ENCODE results near the gene GTF2F2.
"Not testable (repeated sequence)": the region's sequence is repeated elsewhere in the genome, so short reads cannot be mapped to it uniquely, and the experiment has no call there.

The GTF2F2 gene

DNA sequence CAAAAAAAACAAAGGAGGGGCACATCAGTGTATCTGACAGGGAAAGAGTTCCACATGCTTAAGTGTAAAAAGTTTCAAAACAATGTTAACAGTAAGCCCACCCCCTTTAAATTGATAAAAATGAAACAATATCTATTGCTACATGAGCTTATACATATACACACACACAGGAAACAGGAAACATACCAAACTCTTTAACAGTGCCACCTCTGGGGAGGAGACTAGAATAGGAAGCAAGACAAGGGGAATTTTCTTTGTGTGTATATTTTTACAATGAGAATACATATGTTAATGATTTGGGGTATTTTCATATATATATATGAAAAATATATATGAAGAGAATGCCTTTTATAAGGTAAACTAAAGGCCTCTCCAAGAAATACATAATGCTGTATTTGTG lies 175.9 kb downstream of the GTF2F2 start:
- FAIRE-seq = no peak
- DNase-seq (ENCODE audit: extremely low spot score, insufficient read length, low read depth) = no peak

DNA sequence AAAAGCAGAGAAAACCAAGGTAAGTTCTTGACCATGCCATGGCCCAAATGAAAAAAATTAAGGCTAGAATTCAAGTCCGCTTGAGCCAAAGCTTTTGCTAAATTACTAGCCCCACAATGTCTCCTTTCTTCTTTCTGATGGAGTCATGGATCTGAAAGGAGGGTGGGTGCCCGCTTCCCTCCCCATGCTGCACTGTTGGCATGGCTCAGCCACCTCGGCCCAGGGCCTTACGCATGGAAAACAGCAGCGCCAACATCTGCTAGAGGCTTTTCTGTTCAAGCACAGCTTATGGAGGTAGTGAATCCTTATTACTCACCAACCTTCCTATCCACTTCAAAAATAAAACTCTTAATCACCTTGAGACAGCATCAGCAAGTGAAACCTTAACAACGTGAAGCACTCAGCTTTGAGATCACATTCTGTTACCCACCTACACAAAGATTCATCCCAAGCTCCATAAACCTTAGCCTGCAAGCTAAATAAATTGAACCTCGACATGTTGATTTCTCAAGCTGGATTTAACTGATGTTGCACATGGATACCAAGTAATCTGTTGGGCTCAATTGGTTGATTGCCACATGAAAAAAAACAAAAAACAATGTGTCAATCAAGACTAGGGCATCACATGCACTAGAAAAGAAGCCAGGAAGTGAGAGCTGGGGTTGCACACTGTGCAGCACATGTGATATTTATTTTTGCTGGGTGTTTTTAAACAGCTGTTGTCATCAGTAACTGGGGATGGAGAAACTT lies 177.3 kb downstream of the GTF2F2 start:
- DNase-seq (ENCODE audit: extremely low spot score, insufficient read length, low read depth) = no peak
- no peak for FAIRE-seq

DNA sequence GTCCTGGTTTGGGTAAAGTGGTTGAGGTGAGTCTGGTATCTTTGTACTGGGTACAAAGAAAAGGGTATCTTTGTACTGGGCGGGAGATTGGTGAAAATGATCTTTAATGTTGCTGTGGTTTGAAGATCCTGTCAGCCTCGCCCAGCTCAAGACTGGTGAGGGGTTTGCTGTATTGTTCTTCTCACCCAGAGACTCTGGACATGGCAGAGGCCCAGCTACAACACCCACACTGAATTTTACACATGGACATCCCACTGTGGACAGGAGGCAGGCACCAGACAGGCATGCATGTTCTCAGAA lies 177.8 kb downstream of the GTF2F2 start:
- no peak for DNase-seq (ENCODE audit: extremely low spot score, insufficient read length, low read depth)
- FAIRE-seq = no peak

DNA sequence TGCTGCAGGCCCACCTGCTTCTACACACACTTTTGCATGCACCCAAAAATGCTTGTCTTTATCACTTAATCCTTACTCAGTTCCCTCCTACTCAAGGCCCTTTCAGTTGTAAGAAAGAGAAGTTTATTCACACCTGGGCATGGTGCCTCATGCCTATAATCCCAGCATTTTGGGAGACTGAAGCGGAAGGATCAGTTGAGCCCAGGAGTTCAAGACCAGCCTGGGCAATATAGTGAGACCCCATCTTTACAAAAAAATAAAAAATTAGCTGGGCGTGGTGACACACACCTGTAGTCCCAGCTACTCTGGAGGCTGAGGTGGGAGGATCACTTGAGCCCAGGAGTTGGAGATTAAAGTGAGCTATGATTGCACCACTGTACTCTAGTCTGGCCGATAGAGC lies 178.2 kb downstream of the GTF2F2 start:
- FAIRE-seq; DNase-seq (ENCODE audit: extremely low spot score, insufficient read length, low read depth): not testable (repeated sequence)

DNA sequence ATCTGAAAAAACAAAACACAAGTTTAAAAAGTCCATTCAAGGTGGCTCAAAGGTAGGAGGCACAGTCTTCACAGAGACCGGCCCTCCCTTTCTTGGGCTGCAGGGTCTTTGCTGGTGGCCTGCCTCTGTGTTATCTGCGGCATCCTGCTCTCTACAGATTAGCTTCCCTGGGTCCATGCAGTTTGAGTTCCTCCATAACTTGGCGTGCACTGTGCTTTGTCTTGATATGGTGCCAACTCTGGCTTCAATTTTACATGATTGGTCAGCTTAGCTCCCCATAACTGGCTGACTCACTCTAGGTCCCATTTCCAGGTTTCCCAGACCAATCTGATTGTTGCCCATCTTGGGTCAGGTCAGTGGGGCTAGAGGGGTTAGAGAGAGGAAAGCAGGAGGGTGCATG lies 178.9 kb downstream of the GTF2F2 start:
- DNase-seq (ENCODE audit: extremely low spot score, insufficient read length, low read depth) = no peak
- FAIRE-seq = no peak

DNA sequence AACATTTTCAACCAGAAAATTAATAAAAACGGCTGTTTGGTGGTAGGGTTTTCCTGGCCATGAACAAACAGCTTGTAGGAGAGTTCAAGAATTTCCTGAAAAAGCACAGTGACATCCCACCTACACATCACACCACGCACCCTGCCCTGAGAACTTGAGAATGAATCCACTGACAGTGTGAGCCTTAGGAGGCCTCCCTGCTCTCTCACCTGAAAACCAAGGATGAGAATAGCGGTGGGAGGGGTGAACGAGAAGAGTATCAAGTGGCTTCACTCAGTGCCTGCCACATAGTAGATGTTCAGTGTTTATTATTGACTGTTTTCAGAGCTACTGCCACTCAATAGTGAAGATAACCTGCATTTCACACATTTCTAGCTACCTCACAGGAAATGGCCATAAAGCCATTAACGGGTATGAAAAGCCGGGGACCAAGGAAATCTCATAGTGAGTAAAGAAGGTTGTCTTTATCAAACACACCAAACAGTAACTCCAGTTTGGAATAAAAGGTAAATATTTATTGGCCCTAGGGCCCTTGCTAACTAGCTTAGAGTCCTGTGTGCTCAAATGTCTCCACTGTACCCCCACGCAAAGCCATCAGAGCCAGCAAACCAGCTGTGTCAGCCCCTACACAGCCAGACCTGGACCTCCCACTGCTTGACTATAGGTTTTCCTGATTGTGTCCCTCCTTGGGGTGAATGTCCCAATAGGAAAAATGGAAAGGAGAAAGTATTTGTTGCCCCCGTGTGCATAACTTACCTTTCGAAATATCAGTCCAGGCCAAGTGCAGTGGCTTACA lies 180.1 kb downstream of the GTF2F2 start:
- FAIRE-seq (no peak), DNase-seq (ENCODE audit: extremely low spot score, insufficient read length, low read depth) (no peak)

DNA sequence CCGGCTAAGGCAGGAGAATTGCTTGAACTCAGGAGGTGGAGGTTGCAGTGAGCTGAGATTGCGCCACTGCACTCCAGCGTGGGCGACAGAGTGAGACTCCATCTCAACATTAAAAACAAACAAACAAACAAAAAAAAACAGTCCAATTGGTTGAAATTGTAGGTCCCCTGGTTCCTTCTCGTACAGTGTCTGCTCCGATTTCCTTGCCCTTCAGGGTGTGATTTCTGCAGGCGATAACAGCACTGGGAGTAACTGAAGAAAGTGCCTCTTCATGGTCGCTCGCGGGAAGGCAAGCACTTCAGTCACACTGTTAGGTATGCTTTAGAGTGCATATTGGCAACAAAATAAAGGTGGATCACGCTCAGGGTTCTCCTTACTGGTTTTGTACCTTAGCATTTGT lies 181.0 kb downstream of the GTF2F2 start:
- FAIRE-seq (no peak), DNase-seq (ENCODE audit: extremely low spot score, insufficient read length, low read depth) (no peak)

DNA sequence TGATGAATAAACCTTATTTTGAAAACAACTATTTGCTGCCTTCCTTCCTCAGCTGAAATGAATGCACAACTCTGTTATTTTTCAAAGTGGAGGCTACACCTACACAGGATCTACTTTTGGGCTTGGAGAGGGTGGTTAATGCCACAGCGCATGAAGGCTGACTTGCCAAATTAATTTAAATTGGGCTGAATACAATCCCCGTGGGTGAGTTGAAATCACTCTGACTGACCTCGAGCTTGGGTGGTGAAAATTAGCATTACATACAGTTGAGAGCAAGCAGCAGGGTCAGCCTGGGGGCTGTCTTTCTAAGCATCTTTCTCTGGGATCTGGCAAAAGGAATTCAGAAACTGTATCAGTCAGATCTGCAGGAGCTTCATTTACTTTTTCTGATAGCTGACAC lies 182.2 kb downstream of the GTF2F2 start:
- DNase-seq (ENCODE audit: extremely low spot score, insufficient read length, low read depth) (no peak), FAIRE-seq (no peak)

DNA sequence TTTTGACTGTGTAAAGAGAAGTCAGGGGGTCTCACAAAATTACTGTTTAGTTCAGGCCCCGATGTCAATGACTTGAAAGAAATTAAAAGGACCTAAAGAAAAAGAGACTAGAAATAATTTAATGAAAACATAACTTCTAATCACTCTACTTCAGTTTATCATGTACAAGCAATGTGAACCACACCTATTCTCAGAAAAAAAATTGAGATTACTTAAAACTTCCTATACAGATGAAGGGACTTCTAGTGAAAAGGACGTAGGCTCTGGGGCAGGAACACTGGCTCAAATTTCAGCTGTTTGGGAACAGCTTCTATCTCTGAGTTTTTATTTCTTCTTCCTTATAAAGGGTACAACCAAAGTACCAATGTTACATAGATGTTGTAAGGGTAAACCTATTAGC lies 182.7 kb downstream of the GTF2F2 start:
- DNase-seq (ENCODE audit: extremely low spot score, insufficient read length, low read depth) = no peak
- FAIRE-seq = no peak

DNA sequence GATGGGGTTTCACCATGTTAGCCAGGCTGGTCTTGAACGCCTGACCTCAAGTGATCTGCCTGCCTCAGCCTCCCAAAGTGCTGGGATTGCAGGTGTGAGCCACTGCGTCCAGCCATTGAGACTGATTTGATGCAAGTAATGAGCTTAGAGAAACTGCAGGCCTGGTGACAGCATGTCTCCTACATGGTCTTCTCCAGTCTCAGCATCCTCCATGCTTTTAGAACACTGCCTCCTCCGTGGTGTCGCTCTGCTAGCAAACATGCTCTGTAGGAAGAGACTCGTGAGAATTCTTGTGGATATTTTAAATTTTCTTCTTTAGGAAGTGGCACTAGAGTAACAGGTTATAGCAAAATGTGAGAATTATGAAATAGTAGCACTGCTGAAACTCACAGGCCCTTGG lies 183.6 kb downstream of the GTF2F2 start:
- no peak for FAIRE-seq
- no peak for DNase-seq (ENCODE audit: extremely low spot score, insufficient read length, low read depth)

DNA sequence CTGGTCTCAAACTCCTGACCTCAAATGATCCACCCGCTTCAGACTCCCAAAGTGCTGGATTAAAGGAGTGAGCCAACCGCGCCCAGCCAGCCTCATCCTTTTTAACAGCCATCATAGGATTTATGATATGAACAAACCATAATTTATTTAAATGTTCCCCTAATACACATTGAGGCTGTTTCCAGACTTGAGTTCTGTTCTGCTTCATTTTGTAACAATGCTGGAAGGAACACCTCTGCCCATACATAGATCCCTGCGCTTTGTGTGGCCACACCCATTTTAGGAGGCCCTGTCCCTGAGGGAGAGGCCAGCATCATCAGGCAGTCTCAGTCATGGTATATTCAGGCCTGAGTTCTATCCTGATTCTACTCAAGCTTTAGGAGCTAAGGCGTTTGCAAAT lies 184.8 kb downstream of the GTF2F2 start:
- FAIRE-seq = no peak
- DNase-seq (ENCODE audit: extremely low spot score, insufficient read length, low read depth) = no peak

DNA sequence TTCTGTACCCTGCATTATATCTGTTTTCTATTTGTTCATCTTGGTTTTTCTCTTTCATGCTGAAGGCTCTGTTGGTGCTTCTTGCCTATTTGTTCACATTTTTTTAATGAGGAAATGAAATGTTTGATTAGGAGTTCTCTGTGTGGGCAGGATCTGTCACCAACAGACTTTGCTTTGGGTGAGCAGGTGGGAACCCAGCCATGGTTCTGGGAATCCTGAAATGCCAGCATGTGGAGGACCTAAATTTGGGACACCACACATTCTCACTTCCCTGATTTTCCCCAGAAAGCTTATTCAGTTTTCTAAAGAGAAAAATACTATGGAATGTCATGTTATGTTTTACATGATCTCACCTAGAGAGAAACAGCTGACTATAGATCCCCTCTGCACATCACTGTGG lies 186.7 kb downstream of the GTF2F2 start:
- DNase-seq (ENCODE audit: extremely low spot score, insufficient read length, low read depth) = no peak
- FAIRE-seq = no peak

DNA sequence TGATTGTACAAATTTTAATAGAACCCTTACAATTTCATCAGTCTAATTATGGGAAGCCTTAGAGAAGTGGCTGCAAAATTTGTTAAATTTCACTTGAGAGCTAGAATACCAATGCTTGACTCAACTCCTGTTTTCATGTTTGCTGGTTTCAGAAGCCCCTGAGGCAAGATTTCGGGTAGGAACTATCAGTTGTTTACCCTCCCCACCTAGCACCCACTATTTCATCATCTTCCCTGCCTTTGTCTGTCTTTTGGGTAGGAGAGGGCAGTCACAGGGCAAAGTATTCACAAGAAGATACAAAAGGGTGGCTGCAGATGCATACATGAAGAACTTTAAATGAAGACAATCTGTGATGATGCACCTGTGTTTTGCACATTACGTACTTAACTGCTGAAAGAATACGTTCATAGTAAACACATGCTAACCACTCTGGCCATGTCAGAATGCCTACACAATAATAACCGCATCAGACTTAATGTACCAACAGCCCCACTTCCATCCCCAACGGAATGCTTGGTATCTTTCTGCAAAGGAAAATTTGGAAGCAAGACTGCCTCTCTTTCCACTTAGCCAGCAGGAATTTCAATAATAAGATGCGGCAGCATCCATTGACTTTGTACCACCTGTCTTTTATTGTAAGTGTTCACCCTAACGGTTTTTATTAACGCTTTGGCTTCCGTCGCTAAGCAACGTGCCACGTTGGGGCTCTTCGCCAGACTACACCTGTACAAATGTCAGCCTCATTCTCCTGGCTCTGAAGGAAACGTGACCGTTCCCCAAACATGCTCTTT lies 190.2 kb downstream of the GTF2F2 start:
- peak; percentile 45 for FAIRE-seq
- DNase-seq (ENCODE audit: extremely low spot score, insufficient read length, low read depth) = no peak

DNA sequence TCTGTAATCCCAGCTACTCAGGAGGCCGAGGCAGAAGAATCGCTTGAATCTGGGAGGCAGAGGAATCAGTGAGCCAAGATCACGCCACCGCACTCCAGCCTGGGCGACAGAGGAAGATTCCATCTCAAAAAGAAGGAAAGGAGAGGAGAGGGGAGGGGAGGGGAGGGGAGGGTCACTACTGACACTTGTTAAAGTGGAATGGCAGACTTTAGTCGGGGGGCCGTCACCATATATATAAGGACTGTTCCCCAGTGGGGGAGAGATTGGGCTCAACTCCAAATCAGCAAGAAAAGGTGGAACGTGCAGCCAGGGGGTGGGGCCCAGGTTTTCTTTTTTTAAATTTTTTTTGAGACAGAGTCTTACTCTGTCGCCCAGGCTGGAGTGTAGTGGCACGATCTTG lies 194.5 kb downstream of the GTF2F2 start:
- DNase-seq (ENCODE audit: extremely low spot score, insufficient read length, low read depth) (no peak), FAIRE-seq (no peak)

DNA sequence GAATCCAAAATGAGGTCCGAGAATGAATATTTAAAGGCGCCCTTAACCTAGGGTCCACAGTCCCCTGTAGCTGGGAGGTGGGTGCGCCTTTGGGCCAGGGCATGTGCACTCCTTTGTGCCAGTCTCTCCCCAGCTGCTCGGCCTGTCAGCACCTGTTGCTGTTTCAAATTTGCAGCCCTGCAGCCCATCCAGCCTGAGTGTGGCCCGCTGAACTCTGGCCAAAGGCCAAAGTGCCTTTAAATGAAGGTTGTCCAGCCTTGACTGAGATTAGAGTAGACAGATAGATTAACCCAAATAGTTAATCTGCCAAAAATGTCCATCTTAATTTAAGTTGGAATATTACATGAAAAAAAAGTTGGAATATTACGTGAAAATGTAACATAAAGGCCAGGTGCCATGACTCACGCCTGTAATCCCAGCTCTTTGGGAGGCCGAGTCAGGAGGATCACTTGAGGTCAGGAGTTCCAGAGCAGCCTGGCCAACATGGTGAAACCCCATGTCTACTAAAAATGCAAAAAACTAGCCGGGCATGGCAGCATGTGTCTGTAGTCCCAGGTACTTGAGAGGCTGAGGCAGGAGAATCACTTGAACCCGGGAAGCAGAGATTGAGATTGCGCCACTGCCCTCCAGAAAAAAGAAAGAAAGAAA lies 195.3 kb downstream of the GTF2F2 start:
- no peak for DNase-seq (ENCODE audit: extremely low spot score, insufficient read length, low read depth)
- FAIRE-seq = no peak

DNA sequence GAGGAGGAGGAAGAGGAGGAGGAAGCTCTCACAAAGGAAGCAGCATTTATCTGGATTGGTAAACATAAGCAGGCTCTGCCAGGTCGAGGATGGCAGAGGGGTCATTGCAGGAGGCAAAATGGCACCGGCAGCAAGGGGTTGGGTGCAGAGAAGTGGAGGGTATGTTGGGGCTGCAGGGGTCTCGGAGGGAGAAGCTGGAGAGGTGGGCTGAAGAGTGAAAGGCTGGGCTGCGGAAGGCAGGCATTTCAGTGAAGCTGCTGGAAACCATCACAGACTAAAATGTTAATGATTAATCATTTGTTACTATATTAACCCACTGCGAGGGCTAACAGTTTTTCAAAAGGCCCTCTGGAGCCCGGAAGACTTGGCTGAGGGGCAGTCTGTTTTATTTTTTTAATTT lies 196.0 kb downstream of the GTF2F2 start:
- FAIRE-seq = peak; percentile 46

DNA sequence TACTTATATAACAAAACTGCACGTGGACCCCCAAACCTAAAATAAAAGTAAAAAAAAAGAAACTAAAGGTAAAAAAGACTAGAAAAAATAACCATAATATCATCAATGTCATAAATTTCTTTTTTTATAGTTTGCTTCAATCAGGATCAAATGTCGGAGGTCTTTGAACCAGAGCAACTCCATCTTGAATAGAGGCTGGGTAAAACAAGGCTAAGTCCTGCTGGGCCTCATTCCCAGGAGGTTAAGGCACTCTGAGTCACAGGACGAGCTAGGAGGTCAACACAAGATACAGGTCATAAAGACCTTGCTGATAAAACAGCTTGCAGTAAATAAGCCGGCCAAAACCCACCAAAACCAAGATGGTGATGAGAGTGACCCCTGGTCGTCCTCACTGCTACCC lies 196.7 kb downstream of the GTF2F2 start:
- DNase-seq (ENCODE audit: extremely low spot score, insufficient read length, low read depth) = no peak
- no peak for FAIRE-seq

More for the DNA sequence above, 196.0 kb downstream of the GTF2F2 start:
- no peak for DNase-seq (ENCODE audit: extremely low spot score, insufficient read length, low read depth)

DNA sequence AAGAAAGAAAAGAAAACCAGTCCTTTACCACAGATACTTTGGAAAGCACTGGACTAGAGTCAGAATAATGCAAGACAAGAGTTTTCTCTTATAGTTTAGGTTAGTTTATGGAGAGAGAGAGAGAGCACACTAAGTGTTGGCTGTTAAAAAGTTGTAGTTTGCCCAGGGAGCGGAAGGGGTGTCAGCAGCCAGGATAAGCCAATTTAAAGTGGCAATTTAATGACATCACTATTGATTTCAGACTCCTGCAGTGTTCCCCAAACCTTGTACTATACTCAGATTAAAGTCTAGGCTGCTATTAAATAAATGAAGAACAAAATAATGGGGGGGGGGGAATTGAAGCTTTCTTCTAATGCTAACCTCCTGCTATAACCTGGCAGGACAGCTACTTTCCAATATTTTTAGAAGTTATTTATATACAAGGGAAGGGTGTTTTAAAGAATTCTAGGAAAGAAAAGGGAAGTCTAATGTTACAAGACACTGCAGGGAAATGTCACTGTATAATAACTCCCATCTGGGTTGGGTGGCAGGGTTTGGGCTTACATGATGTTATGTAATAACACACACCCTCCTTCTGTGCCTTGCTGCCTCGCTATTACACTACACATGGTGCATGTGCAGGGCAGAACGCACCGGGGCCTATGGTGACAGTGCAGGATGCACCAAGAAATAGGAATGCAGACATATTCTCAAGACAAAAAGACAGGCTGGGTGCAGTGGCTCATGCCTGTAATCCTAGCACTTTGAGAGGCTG lies 200.7 kb downstream of the GTF2F2 start:
- FAIRE-seq = no peak
- no peak for DNase-seq (ENCODE audit: extremely low spot score, insufficient read length, low read depth)

DNA sequence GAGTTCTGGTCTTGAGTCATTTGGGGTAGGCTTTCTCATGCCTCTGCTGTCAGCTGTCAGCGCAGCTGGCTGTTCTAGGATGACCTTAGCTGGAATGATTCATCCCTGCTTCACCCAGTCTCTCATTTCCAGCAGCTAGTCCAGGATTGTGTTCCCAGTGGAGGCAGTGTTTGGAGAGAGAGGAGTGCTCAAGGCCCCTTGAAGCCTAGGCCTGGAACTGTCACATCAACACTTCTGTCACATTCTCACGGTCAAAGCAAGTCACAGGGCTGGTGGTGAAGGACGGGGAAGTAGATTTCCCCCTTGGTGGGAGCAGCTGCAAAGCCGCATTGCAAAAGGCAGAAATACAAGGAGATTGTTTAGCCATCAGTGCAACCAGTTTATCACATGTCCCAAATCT lies 205.5 kb downstream of the GTF2F2 start:
- DNase-seq (ENCODE audit: extremely low spot score, insufficient read length, low read depth) = no peak
- FAIRE-seq = no peak
